CD14-positive monocyte (primary cell): ENCODE results near the gene CDC42EP2. TPM values are rescaled to one million over a fixed set of nuclear protein-coding genes. Genes with fewer than 3 reads are reported as not detected.

Experiments
- DNase-seq, 3 donors: peaks; one replicate each; pipeline ENCODE4 v3.0.0-alpha.2; 2011 to 2022
- H2AFZ ChIP-seq: 2 replicates; pipeline ENCODE4 v1.6.0; 2012; ENCODE audit warnings: mild to moderate bottlenecking, low read depth, low read length, inconsistent platforms; ENCODE audit not compliant: insufficient read depth, poor library complexity, severe bottlenecking
- H3K27ac ChIP-seq, 2 donors: 1 replicate in 1 of 2; 2 replicates in 1 of 2; pipeline ENCODE4 v1.5.1; 2012 to 2013; ENCODE audit warnings: low read length in 2 of 2, control low read depth in 1 of 2, inconsistent platforms in 1 of 2, low read depth in 1 of 2, mild to moderate bottlenecking in 1 of 2
- H3K27me3 ChIP-seq, 2 donors: one replicate each; pipeline versions ENCODE4 v1.6.0 to v1.6.1; 2011 to 2013; ENCODE audit warnings: low read length in 2 of 2; ENCODE audit not compliant: control insufficient read depth in 2 of 2, insufficient read depth in 2 of 2
- H3K36me3 ChIP-seq, 2 donors: replicated peaks in 1 of 2; 1 replicate in 1 of 2; 2 replicates in 1 of 2; pipeline versions ENCODE4 v1.5.1 to v1.6.1; 2012 to 2013; ENCODE audit warnings: low read length in 2 of 2, control low read depth in 1 of 2, inconsistent platforms in 1 of 2, mild to moderate bottlenecking in 1 of 2; ENCODE audit not compliant: insufficient read depth in 2 of 2, control insufficient read depth in 1 of 2
- H3K4me1 ChIP-seq, 2 donors: 1 replicate in 1 of 2; 2 replicates in 1 of 2; pipeline versions ENCODE4 v1.5.1 to v1.6.1; 2012 to 2013; ENCODE audit warnings: low read length in 2 of 2, control low read depth in 1 of 2, inconsistent platforms in 1 of 2, mild to moderate bottlenecking in 1 of 2, moderate library complexity in 1 of 2; ENCODE audit not compliant: insufficient read depth in 2 of 2, control insufficient read depth in 1 of 2
- H3K4me2 ChIP-seq: replicated peaks from 2 replicates; pipeline ENCODE3; 2012; ENCODE audit warnings: low read length, moderate library complexity, mild to moderate bottlenecking; ENCODE audit not compliant: poor library complexity, severe bottlenecking; ENCODE audit errors: extremely low read depth
- H3K4me3 ChIP-seq, 3 experiments: fragments of 200-600 bp in 1 of 3; sonication (generic) in 1 of 3; replicated peaks in 1 of 3; 1 replicate in 2 of 3; 2 replicates in 1 of 3; pipeline ENCODE4 v1.5.1; 2011 to 2013; ENCODE audit warnings: low read length in 3 of 3, mild to moderate bottlenecking in 3 of 3, control low read depth in 2 of 3, low read depth in 2 of 3, inconsistent platforms in 1 of 3, moderate library complexity in 1 of 3
- H3K79me2 ChIP-seq: 2 replicates; pipeline ENCODE4 v1.6.0; 2012; ENCODE audit warnings: mild to moderate bottlenecking, control low read depth, inconsistent platforms, low read length, moderate library complexity; ENCODE audit not compliant: insufficient read depth
- H3K9ac ChIP-seq: 2 replicates; pipeline ENCODE4 v1.6.0; 2017; ENCODE audit warnings: low read length, mild to moderate bottlenecking; ENCODE audit not compliant: insufficient read depth, poor library complexity, severe bottlenecking
- H3K9me3 ChIP-seq, 2 donors: replicated peaks in 1 of 2; 1 replicate in 1 of 2; 2 replicates in 1 of 2; pipeline versions ENCODE4 v1.5.1 to v1.6.1; 2012 to 2013; ENCODE audit warnings: low read length in 2 of 2, control low read depth in 1 of 2; ENCODE audit not compliant: control insufficient read depth in 1 of 2, insufficient read depth in 1 of 2
- H4K20me1 ChIP-seq: 2 replicates; pipeline ENCODE4 v1.6.0; 2012; ENCODE audit warnings: mild to moderate bottlenecking, low read length, control low read depth, moderate library complexity; ENCODE audit not compliant: insufficient read depth
- H3K27ac Mint-ChIP-seq, 7 donors: one replicate each; pipeline ENCODE4 v1.8.0; 2020; ENCODE audit warnings: mild to moderate bottlenecking in 7 of 7, mixed read lengths in 7 of 7, moderate library complexity in 6 of 7, inconsistent platforms in 2 of 7
- H3K27me3 Mint-ChIP-seq, 3 donors: one replicate each; pipeline ENCODE4 v1.8.0; 2021 to 2022; ENCODE audit warnings: low read depth in 3 of 3, mild to moderate bottlenecking in 3 of 3, mixed read lengths in 3 of 3, moderate library complexity in 3 of 3, inconsistent platforms in 1 of 3
- H3K36me3 Mint-ChIP-seq, 2 donors: one replicate each; pipeline ENCODE4 v1.8.0; 2020; ENCODE audit warnings: mixed read lengths in 2 of 2, inconsistent platforms in 1 of 2, mild to moderate bottlenecking in 1 of 2
- H3K4me1 Mint-ChIP-seq: one replicate; pipeline ENCODE4 v1.8.0; 2020; ENCODE audit warnings: mild to moderate bottlenecking, mixed read lengths
- H3K4me3 Mint-ChIP-seq, 2 donors: one replicate each; pipeline ENCODE4 v1.8.0; 2020; ENCODE audit warnings: mild to moderate bottlenecking in 2 of 2, mixed read lengths in 2 of 2, moderate library complexity in 1 of 2
- H3K9me3 Mint-ChIP-seq, 7 donors: one replicate each; pipeline ENCODE4 v1.8.0; 2020 to 2022; ENCODE audit warnings: mixed read lengths in 7 of 7, mild to moderate bottlenecking in 6 of 7, moderate library complexity in 6 of 7, inconsistent platforms in 2 of 7
- CTCF ChIP-seq: fragments of 200-600 bp; IDR thresholded peaks from one replicate; pipeline ENCODE4 v1.8.0; 2022; ENCODE audit warnings: antibody characterized with exemption, mild to moderate bottlenecking
- WGBS: methylation state at CpG from one replicate; pipeline ENCODE4 v1.1.5; 2013; ENCODE audit warnings: missing lambda C conversion rate; ENCODE audit not compliant: insufficient coverage; 5-methylcytosine and 5-hydroxymethylcytosine counted together
- intact Hi-C, 2 donors: fragments of 100-400 bp; cut with micrococcal nuclease; formaldehyde crosslinking; loops; one replicate each; pipeline versions ENCODE4 v1.15.0 to v1.15.1; 2023
- polyA plus RNA-seq, 3 donors: library from polyadenylated mRNA; depleted of rRNA in 1 of 3; unstranded in 2 of 3; stranded (reverse) in 1 of 3; fragments of 300-500 nt in 2 of 3; fragments of >200 nt in 1 of 3; fragmentation: Illumina TruSeq in 2 of 3; gene quantifications; 1 replicate in 2 of 3; 2 replicates in 1 of 3; pipeline ENCODE4 v1.2.3, GENCODE V29; 2012 to 2021

CDC42EP2 gene
- polyA plus RNA-seq, 3 donors, result 5.4 to 15.6 (median 10.1) TPM

- no peak overlapping the region for H3K27ac ChIP-seq
- Mint-ChIP-seq H3K9me3 (no peaks in the 10 kb centered on the region), H3K27ac (peak overlapping the region in 1 of 7 donors; percentile 61), H3K4me1 (peaks cover 20% of the 10 kb centered on the region), H3K27me3 (peaks cover 6 to 18% (median 13%) of the 10 kb centered on the region in 3 donors), H3K36me3 (peaks cover 16 to 17% of the 10 kb centered on the region in 2 donors), H3K4me3 (peak overlapping the region; percentile 86 to 93)
- H3K36me3 ChIP-seq, result peaks cover 17 to 18% of the 10 kb centered on the region in 2 donors
- DNase-seq, result no peak
- no peaks in the 10 kb centered on the region for H3K79me2 ChIP-seq
- peak overlapping the region; percentile 94 for H3K4me2 ChIP-seq
- peaks cover 7% of the 10 kb centered on the region for H4K20me1 ChIP-seq
- WGBS, result 63% methylated on average over 35 of the region's 35 CpGs
- peak overlapping the region in 2 of 3 experiments; percentile 46 to 80 for H3K4me3 ChIP-seq
- peak overlapping the region; percentile 76 for H2AFZ ChIP-seq
- H3K9ac ChIP-seq, result no peak overlapping the region
- H3K27me3 ChIP-seq, result peaks cover 0 to 14% of the 10 kb centered on the region in 2 donors
- peaks cover 15 to 23% of the 10 kb centered on the region in 2 donors for H3K4me1 ChIP-seq
- intact Hi-C loops, result no loop called here
- H3K9me3 ChIP-seq, result no peaks in the 10 kb centered on the region
- no peak for TF ChIP-seq CTCF
These were observed 41.2 kb downstream of the CDC42EP2 start for GRCh38 chr11:65355776-65356393.

- no peak overlapping the region for H3K27ac ChIP-seq
- WGBS, result 99% methylated on average over 25 of the region's 30 CpGs
- no peaks in the 10 kb centered on the region for H3K79me2 ChIP-seq
- H3K36me3 ChIP-seq, result peaks cover 12% of the 10 kb centered on the region in 2 donors
- H3K4me1 ChIP-seq, result peaks cover 15 to 23% of the 10 kb centered on the region in 2 donors
- TF ChIP-seq CTCF, result no peak
- H3K36me3 Mint-ChIP-seq, result peaks cover 14 to 15% of the 10 kb centered on the region in 2 donors
- intact Hi-C loops, result no loop called here
- H3K4me3 ChIP-seq, result no peak overlapping the region
- no peaks in the 10 kb centered on the region for H3K9me3 ChIP-seq
- no peak overlapping the region for H2AFZ ChIP-seq
- peak overlapping the region in 1 of 2 donors; percentile 59 for H3K4me3 Mint-ChIP-seq
- no peak for DNase-seq
- peak overlapping the region; percentile 94 for H3K4me2 ChIP-seq
- H3K27me3 Mint-ChIP-seq, result peaks cover 6 to 18% (median 13%) of the 10 kb centered on the region in 3 donors
- H4K20me1 ChIP-seq, result peaks cover 7% of the 10 kb centered on the region
- H3K9ac ChIP-seq, result no peak overlapping the region
- no peaks in the 10 kb centered on the region for H3K9me3 Mint-ChIP-seq
- peaks cover 20% of the 10 kb centered on the region for H3K4me1 Mint-ChIP-seq
- H3K27ac Mint-ChIP-seq, result no peak overlapping the region
- peaks cover 0 to 14% of the 10 kb centered on the region in 2 donors for H3K27me3 ChIP-seq
These were observed 41.8 kb downstream of the CDC42EP2 start for GRCh38 chr11:65356394-65356972.
